ENCODE results near the gene FAM120A.
A peak's percentile ranks its signal among the peaks of the same experiment; 100 is the strongest.

The FAM120A gene, protein sequence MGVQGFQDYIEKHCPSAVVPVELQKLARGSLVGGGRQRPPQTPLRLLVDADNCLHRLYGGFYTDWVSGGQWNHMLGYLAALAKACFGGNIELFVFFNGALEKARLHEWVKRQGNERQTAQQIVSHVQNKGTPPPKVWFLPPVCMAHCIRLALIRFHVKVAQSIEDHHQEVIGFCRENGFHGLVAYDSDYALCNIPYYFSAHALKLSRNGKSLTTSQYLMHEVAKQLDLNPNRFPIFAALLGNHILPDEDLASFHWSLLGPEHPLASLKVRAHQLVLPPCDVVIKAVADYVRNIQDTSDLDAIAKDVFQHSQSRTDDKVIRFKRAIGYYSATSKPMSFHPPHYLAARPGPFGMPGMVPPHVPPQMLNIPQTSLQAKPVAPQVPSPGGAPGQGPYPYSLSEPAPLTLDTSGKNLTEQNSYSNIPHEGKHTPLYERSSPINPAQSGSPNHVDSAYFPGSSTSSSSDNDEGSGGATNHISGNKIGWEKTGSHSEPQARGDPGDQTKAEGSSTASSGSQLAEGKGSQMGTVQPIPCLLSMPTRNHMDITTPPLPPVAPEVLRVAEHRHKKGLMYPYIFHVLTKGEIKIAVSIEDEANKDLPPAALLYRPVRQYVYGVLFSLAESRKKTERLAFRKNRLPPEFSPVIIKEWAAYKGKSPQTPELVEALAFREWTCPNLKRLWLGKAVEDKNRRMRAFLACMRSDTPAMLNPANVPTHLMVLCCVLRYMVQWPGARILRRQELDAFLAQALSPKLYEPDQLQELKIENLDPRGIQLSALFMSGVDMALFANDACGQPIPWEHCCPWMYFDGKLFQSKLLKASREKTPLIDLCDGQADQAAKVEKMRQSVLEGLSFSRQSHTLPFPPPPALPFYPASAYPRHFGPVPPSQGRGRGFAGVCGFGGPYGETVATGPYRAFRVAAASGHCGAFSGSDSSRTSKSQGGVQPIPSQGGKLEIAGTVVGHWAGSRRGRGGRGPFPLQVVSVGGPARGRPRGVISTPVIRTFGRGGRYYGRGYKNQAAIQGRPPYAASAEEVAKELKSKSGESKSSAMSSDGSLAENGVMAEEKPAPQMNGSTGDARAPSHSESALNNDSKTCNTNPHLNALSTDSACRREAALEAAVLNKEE
- 154 to 203 (median 190) reads per million in 3 donors for total RNA-seq

DNA sequence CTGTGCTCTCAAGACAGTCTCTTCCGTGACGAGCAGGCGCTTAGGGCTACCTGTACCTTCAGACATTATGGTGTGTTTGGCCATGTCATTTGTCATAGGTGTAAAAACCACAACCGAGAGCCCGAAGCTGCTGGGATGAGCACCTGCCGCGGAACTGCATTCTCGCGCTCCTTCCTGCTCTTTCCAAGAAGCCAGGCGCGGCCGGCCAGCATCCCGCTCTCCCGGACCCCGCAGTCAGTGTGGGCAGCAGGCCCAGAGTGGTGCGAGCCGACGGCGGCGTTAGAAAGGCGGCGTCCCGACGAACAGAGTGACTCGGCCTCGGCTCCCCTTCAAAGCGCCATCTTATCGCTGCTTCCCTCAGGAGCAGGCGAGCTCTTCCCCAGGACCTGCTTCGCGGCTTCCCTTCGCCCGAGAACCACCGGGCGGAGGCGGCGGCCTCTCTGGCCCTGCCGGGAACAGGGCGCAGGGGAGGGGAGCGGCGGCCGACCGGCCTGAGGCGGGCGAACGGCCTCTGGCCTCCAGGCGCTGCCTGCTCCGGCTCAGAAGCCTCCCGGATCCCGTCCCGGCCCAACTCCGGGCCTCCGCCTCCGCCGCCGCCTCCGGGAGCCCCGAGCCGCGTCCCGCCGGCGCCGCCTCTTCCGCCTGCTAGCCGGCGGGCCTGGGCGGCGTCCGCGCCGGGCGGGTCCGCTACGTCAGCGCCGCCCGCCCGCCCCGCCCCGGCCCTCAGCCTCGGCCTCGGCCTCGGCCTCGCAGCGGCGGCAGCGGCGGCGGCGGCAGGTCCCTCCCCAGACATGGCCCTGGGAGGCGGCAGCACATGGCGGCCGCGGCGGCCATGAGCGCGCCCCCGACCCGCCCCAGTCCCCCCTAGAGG, at the start of gene FAM120A:
TSS of gene FAM120A (plus strand) at position 741 of the 871 bp plus-strand sequence. CDS start 231 bp downstream, outside the sequence.
- H3K27ac ChIP-seq (ENCODE audit: insufficient read depth, low read length, poor library complexity, severe bottlenecking), result peak within 1 kb of the TSS; percentile 91
- H3K4me1 ChIP-seq (ENCODE audit: control insufficient read depth, insufficient read depth, low read length, poor library complexity, severe bottlenecking), result peaks cover 12% of the 10 kb centered on the region
- H3K27me3 ChIP-seq (replicated peaks; ENCODE audit: control insufficient read depth, insufficient read depth, low read length, poor library complexity, severe bottlenecking), result no peaks in the 10 kb centered on the region
- peak; percentile 64 to 75 (median 72) for DNase-seq
- peaks cover 22% of the 10 kb centered on the region for H3K36me3 ChIP-seq (ENCODE audit: control insufficient read depth, insufficient read depth, low read length)
- peak within 1 kb of the TSS; percentile 82 for H3K4me3 ChIP-seq (ENCODE audit: insufficient read depth, low read depth, low read length, poor library complexity, severe bottlenecking)
- H3K9me3 ChIP-seq (ENCODE audit: control insufficient read depth, low read length), result no peaks in the 10 kb centered on the region

DNA sequence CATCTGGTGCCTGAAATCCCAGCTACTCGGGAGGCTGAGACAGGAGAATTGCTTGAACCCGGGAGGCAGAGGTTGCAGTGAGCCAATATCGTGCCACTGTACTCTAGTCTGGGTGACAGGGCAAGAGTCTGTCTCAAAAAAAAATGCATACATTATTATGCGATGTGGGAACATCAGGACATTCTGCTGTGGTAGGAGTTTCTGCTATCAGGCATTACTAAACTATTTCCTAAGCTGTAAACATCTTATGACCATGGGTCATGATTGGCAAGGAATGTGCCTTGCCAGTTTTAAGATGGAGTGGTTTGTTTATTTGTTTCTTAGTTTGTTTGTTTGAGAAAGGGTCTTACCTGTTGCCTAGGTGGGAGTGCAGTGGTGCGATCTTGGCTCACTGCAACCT, 45.1 kb upstream of the FAM120A start:
- no peak overlapping the region for H3K4me3 ChIP-seq (ENCODE audit: insufficient read depth, low read depth, low read length, poor library complexity, severe bottlenecking)
- no peaks in the 10 kb centered on the region for H3K4me1 ChIP-seq (ENCODE audit: control insufficient read depth, insufficient read depth, low read length, poor library complexity, severe bottlenecking)
- DNase-seq, result no peak
- no peaks in the 10 kb centered on the region for H3K9me3 ChIP-seq (ENCODE audit: control insufficient read depth, low read length)
- no peaks in the 10 kb centered on the region for H3K27me3 ChIP-seq (replicated peaks; ENCODE audit: control insufficient read depth, insufficient read depth, low read length, poor library complexity, severe bottlenecking)
- H3K27ac ChIP-seq (ENCODE audit: insufficient read depth, low read length, poor library complexity, severe bottlenecking), result no peak overlapping the region
- H3K36me3 ChIP-seq (ENCODE audit: control insufficient read depth, insufficient read depth, low read length), result no peaks in the 10 kb centered on the region

DNA sequence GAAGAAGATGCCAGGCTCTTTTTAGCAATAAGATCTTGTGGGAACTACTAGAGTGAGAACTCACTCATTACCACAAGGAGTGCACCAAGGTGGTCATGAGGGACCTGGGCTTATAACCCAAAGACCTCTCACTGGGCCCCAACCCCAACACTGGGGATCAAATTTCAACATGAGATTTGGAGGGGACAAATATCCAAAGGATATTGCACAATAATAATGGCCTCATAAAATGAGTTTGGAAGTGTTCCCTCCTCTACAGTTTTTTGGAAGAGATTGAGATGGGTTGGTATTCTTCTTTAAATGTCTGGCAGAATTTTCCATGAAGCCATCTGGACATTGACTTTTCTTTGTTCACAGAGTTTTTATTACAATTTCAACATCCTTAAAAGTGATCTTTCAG, 38.0 kb upstream of the FAM120A start:
- no peak for DNase-seq
- no peaks in the 10 kb centered on the region for H3K4me1 ChIP-seq (ENCODE audit: control insufficient read depth, insufficient read depth, low read length, poor library complexity, severe bottlenecking)

GRCh38 chr9:93415176-93415690, 36.3 kb upstream of the FAM120A start:
- Histone ChIP-seq H3K27ac (ENCODE audit: insufficient read depth, low read length, poor library complexity, severe bottlenecking) (no peak overlapping the region), H3K27me3 (replicated peaks; ENCODE audit: control insufficient read depth, insufficient read depth, low read length, poor library complexity, severe bottlenecking) (no peaks in the 10 kb centered on the region), H3K4me1 (ENCODE audit: control insufficient read depth, insufficient read depth, low read length, poor library complexity, severe bottlenecking) (no peaks in the 10 kb centered on the region), H3K36me3 (ENCODE audit: control insufficient read depth, insufficient read depth, low read length) (no peaks in the 10 kb centered on the region), H3K9me3 (ENCODE audit: control insufficient read depth, low read length) (peaks cover 6% of the 10 kb centered on the region), H3K4me3 (ENCODE audit: insufficient read depth, low read depth, low read length, poor library complexity, severe bottlenecking) (no peak overlapping the region)
- DNase-seq, result no peak

More for the DNA sequence above, 38.0 kb upstream of the FAM120A start:
- H3K27me3 ChIP-seq (replicated peaks; ENCODE audit: control insufficient read depth, insufficient read depth, low read length, poor library complexity, severe bottlenecking), result no peaks in the 10 kb centered on the region
- H3K36me3 ChIP-seq (ENCODE audit: control insufficient read depth, insufficient read depth, low read length), result no peaks in the 10 kb centered on the region
- no peak overlapping the region for H3K27ac ChIP-seq (ENCODE audit: insufficient read depth, low read length, poor library complexity, severe bottlenecking)
- H3K9me3 ChIP-seq (ENCODE audit: control insufficient read depth, low read length), result no peaks in the 10 kb centered on the region
- no peak overlapping the region for H3K4me3 ChIP-seq (ENCODE audit: insufficient read depth, low read depth, low read length, poor library complexity, severe bottlenecking)

DNA sequence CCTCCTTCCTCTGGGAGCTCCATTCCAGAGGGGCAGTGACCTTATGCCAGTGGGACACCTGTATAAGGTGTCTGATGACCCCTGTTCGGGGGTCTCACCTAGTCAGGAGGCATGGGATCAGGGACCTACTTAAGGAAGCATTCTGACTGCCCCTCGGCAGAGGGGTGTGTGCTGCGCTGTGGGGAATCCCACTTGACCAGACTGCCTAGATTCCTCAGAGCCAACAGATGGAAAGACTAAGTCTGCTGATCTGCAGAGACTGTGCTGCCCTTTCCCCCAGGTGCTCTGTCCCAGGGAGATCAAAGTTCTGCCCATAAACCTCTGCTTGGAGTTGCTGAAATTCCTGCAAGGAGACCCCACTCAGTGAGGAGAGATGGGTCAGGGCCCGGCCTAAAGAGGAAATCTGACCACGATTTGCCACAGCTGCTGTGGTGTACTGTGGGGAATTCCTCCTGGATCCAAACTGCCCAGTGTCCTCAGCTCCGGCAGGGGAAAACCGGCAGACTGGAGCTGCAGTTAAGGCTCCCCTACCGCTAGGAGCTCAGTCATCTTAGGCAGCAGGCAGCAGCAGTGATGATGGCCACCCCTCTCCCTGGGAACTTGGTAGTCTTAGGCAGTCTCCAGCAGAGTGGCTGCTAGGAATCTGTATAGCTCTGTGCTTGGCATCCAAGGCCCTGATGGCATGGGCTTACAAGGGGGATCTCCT, 34.8 kb upstream of the FAM120A start:
- no peak for DNase-seq
- H3K36me3 ChIP-seq (ENCODE audit: control insufficient read depth, insufficient read depth, low read length), result no peaks in the 10 kb centered on the region
- no peak overlapping the region for H3K4me3 ChIP-seq (ENCODE audit: insufficient read depth, low read depth, low read length, poor library complexity, severe bottlenecking)
- H3K27me3 ChIP-seq (replicated peaks; ENCODE audit: control insufficient read depth, insufficient read depth, low read length, poor library complexity, severe bottlenecking), result no peaks in the 10 kb centered on the region
- H3K9me3 ChIP-seq (ENCODE audit: control insufficient read depth, low read length), result peaks cover 6% of the 10 kb centered on the region
- H3K4me1 ChIP-seq (ENCODE audit: control insufficient read depth, insufficient read depth, low read length, poor library complexity, severe bottlenecking), result no peaks in the 10 kb centered on the region
- no peak overlapping the region for H3K27ac ChIP-seq (ENCODE audit: insufficient read depth, low read length, poor library complexity, severe bottlenecking)

GRCh38 chr9:93417538-93417937, 33.9 kb upstream of the FAM120A start:
- no peak for DNase-seq
- Histone ChIP-seq H3K9me3 (ENCODE audit: control insufficient read depth, low read length) (peaks cover 6% of the 10 kb centered on the region), H3K36me3 (ENCODE audit: control insufficient read depth, insufficient read depth, low read length) (no peaks in the 10 kb centered on the region), H3K4me1 (ENCODE audit: control insufficient read depth, insufficient read depth, low read length, poor library complexity, severe bottlenecking) (no peaks in the 10 kb centered on the region), H3K4me3 (ENCODE audit: insufficient read depth, low read depth, low read length, poor library complexity, severe bottlenecking) (no peak overlapping the region), H3K27ac (ENCODE audit: insufficient read depth, low read length, poor library complexity, severe bottlenecking) (no peak overlapping the region), H3K27me3 (replicated peaks; ENCODE audit: control insufficient read depth, insufficient read depth, low read length, poor library complexity, severe bottlenecking) (no peaks in the 10 kb centered on the region)

GRCh38 chr9:93419023-93419422, 32.5 kb upstream of the FAM120A start:
- no peaks in the 10 kb centered on the region for H3K36me3 ChIP-seq (ENCODE audit: control insufficient read depth, insufficient read depth, low read length)
- no peak for DNase-seq
- H3K27ac ChIP-seq (ENCODE audit: insufficient read depth, low read length, poor library complexity, severe bottlenecking), result no peak overlapping the region
- no peaks in the 10 kb centered on the region for H3K27me3 ChIP-seq (replicated peaks; ENCODE audit: control insufficient read depth, insufficient read depth, low read length, poor library complexity, severe bottlenecking)
- H3K4me1 ChIP-seq (ENCODE audit: control insufficient read depth, insufficient read depth, low read length, poor library complexity, severe bottlenecking), result no peaks in the 10 kb centered on the region
- no peak overlapping the region for H3K4me3 ChIP-seq (ENCODE audit: insufficient read depth, low read depth, low read length, poor library complexity, severe bottlenecking)
- H3K9me3 ChIP-seq (ENCODE audit: control insufficient read depth, low read length), result peaks cover 6% of the 10 kb centered on the region

GRCh38 chr9:93422977-93423616, 28.4 kb upstream of the FAM120A start:
- no peak overlapping the region for H3K27ac ChIP-seq (ENCODE audit: insufficient read depth, low read length, poor library complexity, severe bottlenecking)
- H3K4me3 ChIP-seq (ENCODE audit: insufficient read depth, low read depth, low read length, poor library complexity, severe bottlenecking), result no peak overlapping the region
- no peaks in the 10 kb centered on the region for H3K4me1 ChIP-seq (ENCODE audit: control insufficient read depth, insufficient read depth, low read length, poor library complexity, severe bottlenecking)
- DNase-seq, result no peak
- H3K36me3 ChIP-seq (ENCODE audit: control insufficient read depth, insufficient read depth, low read length), result no peaks in the 10 kb centered on the region
- peaks cover 6% of the 10 kb centered on the region for H3K9me3 ChIP-seq (ENCODE audit: control insufficient read depth, low read length)
- no peaks in the 10 kb centered on the region for H3K27me3 ChIP-seq (replicated peaks; ENCODE audit: control insufficient read depth, insufficient read depth, low read length, poor library complexity, severe bottlenecking)
